HG03103 (cell line): ENCODE results near the gene DHFR.

ENCODE experiments used
- ATAC-seq: cut with Tn5 transposase; IDR thresholded peaks from one replicate; pipeline ENCODE4 v1.9.1; 2021; ENCODE audit warnings: low read depth; ENCODE audit not compliant: unreplicated experiment

Gene DHFR

GRCh38 chr5:80656425-80656824 lies 1.6 kb upstream of the DHFR start:
- no peak for ATAC-seq

GRCh38 chr5:80655231-80655774 lies 520 bp upstream of the DHFR start:
- no peak for ATAC-seq

- no peak for ATAC-seq
Measured at GRCh38 chr5:80654054-80654390, 761 bp downstream of the DHFR start.

- no peak for ATAC-seq
Measured at GRCh38 chr5:80653502-80653901, 1.3 kb downstream of the DHFR start.

- no peak for ATAC-seq
Measured at GRCh38 chr5:80646926-80647325, 7.9 kb downstream of the DHFR start.

GRCh38 chr5:80644900-80645299 lies 9.9 kb downstream of the DHFR start:
- ATAC-seq, result no peak

- ATAC-seq, result no peak
Measured at GRCh38 chr5:80641353-80641752, 13.4 kb downstream of the DHFR start.

GRCh38 chr5:80634193-80634592 lies 20.6 kb downstream of the DHFR start:
- ATAC-seq, result no peak

- ATAC-seq, result no peak
Measured at GRCh38 chr5:80632700-80633099, 22.1 kb downstream of the DHFR start.

GRCh38 chr5:80631278-80632259 lies 23.2 kb downstream of the DHFR start:
- no peak for ATAC-seq

- no peak for ATAC-seq
Measured at GRCh38 chr5:80629281-80629680, 25.5 kb downstream of the DHFR start.

- no peak for ATAC-seq
Measured at GRCh38 chr5:80625230-80625629, 29.6 kb downstream of the DHFR start.

- ATAC-seq, result no peak
Measured at GRCh38 chr5:80623999-80624398, 30.8 kb downstream of the DHFR start.

GRCh38 chr5:80622756-80623155 lies 32.0 kb downstream of the DHFR start:
- no peak for ATAC-seq

GRCh38 chr5:80620211-80620610 lies 34.6 kb downstream of the DHFR start:
- no peak for ATAC-seq

GRCh38 chr5:80619086-80619485 lies 35.7 kb downstream of the DHFR start:
- ATAC-seq, result no peak

- ATAC-seq, result no peak
Measured at GRCh38 chr5:80618438-80618837, 36.3 kb downstream of the DHFR start.

GRCh38 chr5:80615266-80615914 lies 39.4 kb downstream of the DHFR start:
- ATAC-seq, result no peak

GRCh38 chr5:80609692-80610091 lies 45.1 kb downstream of the DHFR start:
- no peak for ATAC-seq

GRCh38 chr5:80608731-80609130 lies 46.1 kb downstream of the DHFR start:
- ATAC-seq, result no peak

GRCh38 chr5:80607832-80608231 lies 47.0 kb downstream of the DHFR start:
- peak; percentile 65 for ATAC-seq

GRCh38 chr5:80607343-80607742 lies 47.4 kb downstream of the DHFR start:
- no peak for ATAC-seq
